Activated effector memory CD4-positive, alpha-beta T cell treated with anti-CD3 and anti-CD28 coated beads, Interleukin-2, amount 50 U/mL, for 16 hours (primary cell): Measurements from ENCODE around the gene PGA5.
"Not testable (repeated sequence)": the region's sequence is repeated elsewhere in the genome, so short reads cannot be mapped to it uniquely, and the experiment has no call there.

Source experiments
- DNase-seq: peaks from one replicate; pipeline ENCODE4 v3.0.0-alpha.2; 2020

PGA5 gene

GRCh38 chr11:61229458-61229857 lies 11.5 kb upstream of the PGA5 start:
- DNase-seq: not testable (repeated sequence)

GRCh38 chr11:61231033-61231432 lies 9.9 kb upstream of the PGA5 start:
- not testable (repeated sequence) for DNase-seq

- not testable (repeated sequence) for DNase-seq
These were observed 9.4 kb upstream of the PGA5 start for GRCh38 chr11:61231585-61231984.

DNA sequence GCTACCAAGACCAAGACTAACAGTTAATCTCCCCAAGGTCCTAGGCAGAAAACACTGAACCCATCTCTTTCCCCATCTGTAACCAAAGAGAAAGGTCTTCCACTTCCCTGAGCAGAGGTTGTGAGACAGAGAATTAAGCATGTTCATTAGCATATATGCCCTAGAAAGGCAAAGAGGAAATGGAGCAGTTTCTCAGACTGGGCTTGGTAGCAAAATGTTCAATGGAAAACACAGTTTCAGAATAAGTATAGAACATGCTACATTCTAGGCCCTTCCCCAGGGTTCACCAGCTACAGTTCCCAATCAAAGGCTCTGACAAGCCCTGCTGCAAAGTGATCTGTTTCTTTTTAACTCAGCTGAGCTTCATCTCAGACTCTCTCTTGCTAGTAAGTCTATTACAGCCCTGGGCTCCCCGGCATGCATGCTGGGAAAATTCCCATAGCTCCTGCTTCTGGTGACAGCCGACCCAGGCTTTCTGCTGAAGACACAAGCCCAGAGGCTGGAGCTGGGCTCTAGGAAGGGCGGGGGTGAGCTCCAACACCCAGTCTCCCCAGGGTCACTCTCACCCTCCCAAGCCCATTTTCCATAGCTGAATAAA lies 8.3 kb upstream of the PGA5 start:
- DNase-seq: not testable (repeated sequence)

DNA sequence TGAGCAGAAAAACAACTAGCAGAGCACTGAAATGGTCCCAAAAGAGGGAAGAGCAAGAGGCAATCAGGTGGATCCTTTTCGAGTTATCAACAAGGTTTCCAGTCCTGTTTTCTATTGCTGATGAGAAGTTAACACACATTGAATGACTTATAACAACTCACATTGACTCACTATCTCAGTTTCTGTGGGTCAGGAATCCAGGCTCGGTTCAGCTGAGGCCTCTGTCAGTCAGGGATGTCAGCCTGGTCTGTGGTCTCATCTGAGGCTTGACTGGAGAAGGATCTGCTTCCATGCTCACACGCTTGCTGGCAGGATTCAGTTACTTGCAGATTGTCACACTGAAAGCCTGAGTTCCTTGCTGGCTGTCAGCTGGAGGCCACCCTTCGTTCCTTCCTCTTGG lies 3.8 kb upstream of the PGA5 start:
- not testable (repeated sequence) for DNase-seq

DNA sequence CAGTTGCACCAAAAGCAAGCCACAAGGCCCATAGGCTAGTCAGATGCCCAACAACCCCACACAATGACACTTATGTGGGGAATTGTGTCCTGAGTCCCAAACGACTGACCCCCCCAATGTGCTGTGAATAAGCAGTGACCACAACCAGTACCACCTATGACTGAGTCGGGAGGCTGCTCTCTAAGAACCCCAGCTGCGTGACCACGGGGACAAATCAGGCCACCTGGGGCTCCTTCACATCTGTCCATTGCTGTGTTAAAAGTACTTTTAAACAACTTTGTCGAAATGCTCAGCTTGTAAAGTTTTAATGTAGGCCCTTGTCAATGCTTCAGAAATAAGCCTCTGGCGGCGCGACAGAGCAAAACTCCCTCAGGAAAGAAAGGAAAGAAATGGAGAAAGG lies 687 bp upstream of the PGA5 start:
- DNase-seq: not testable (repeated sequence)

DNA sequence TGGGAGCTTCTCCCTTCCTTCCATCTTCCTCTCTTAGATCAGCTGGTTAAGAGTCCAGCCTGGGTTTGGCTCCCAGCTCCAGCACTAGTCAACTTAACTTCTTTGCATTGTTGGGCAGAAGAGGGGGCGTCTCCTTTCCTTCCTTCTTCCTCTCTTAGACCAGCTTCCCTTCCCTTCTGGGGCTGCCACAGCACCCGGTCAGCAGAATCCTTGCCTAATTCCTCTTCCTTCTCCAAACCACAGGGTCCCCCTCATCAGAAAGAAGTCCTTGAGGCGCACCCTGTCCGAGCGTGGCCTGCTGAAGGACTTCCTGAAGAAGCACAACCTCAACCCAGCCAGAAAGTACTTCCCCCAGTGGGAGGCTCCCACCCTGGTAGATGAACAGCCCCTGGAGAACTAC lies 551 bp downstream of the PGA5 start:
- DNase-seq: not testable (repeated sequence)

GRCh38 chr11:61245284-61245964 lies 4.4 kb downstream of the PGA5 start:
- not testable (repeated sequence) for DNase-seq

DNA sequence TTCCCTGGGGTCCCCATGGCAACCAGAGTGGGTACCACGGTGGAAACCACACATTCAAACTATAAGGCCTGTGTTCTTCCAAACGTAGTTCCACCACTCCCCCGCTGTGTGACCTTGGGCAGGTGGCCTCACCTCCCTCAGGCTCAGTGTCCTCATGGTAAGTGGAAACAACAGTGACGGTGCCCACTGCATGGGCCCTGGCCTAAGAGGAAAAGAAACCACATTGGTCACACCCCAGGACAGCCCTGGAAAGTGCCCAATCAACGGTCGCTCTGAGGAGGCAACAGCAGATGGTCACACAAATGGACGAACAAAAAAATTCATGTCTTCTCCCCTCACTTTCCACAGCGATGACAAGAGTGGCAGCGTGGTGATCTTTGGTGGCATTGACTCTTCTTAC lies 7.1 kb downstream of the PGA5 start:
- DNase-seq: not testable (repeated sequence)

GRCh38 chr11:61249201-61249600 lies 8.2 kb downstream of the PGA5 start:
- not testable (repeated sequence) for DNase-seq

GRCh38 chr11:61250796-61251765 lies 10.1 kb downstream of the PGA5 start:
- DNase-seq: not testable (repeated sequence)

- DNase-seq: not testable (repeated sequence)
These were observed 11.4 kb downstream of the PGA5 start for GRCh38 chr11:61252332-61252731.

DNA sequence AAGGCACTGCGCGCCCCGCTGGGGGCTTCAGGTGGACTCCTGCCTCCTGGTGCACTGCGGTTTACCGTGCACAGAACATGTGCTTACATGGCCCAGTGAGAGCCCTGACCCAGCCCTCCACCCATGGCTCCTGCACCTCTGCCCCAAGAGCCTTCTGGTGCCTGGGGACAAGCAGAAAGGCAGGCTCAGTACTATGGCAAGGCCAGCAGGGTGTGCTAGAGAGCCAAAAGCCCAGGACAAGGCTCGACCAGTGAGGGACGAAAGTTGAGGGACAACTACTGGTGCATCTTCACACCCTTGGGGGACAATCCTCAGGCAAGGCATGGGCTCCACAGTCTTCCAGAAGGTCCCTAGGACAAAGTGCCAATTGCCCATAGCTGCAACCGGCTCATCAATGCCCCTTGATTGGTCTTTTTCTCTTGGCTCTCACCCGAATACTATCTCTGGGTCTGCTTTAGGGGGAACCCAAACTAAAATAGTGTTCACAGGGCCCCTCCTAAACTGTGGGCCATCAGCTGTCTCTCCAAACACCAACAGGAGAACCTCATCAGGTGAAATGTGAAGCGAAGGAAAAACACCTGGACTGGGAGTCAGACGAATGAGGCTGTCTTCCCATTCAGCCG lies 13.5 kb downstream of the PGA5 start:
- peak; percentile 82 for DNase-seq

GRCh38 chr11:61256710-61257482 lies 15.9 kb downstream of the PGA5 start:
- no peak for DNase-seq

- no peak for DNase-seq
These were observed 17.6 kb downstream of the PGA5 start for GRCh38 chr11:61258546-61258945.

GRCh38 chr11:61259363-61259762 lies 18.4 kb downstream of the PGA5 start:
- DNase-seq: no peak

DNA sequence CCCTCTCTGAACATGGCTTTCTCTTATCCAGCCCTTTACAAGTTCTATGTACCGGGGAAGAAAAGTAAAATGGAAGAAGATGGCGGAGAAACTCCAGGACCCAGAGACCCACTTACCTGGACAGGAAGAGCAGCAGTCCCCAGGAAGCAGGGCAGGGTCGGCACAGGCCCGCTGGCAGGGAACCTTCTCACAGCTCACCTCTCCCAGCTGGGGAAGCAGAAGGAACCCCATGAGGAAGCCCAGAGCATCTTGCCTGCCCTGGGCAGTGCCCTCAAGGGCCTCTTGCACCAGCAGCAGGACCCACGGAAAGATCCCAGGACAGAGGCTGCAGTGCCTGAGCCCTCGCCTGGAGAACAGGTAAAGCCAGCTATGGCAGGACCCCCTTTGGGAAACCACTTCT lies 23.4 kb downstream of the PGA5 start:
- no peak for DNase-seq

DNA sequence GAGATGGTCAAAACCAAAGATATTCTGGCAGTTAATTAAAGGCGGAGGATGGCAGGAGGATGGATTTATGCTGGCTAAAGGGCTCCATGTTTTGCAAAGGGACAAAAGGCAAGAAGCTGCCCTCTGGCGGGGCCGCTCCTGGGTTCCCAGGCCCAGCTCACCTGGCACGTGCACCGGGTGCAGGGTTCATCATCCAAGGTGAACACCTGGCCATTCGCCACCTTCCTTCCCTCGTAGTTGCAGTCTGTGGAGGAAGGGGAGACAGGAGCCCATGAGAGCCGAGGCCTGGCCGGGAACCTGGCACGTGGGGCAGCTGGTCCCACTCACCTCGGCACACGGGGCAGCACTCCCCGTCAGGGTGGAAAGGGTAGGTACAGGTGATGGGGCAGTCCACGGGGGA lies 23.8 kb downstream of the PGA5 start:
- DNase-seq: no peak

DNA sequence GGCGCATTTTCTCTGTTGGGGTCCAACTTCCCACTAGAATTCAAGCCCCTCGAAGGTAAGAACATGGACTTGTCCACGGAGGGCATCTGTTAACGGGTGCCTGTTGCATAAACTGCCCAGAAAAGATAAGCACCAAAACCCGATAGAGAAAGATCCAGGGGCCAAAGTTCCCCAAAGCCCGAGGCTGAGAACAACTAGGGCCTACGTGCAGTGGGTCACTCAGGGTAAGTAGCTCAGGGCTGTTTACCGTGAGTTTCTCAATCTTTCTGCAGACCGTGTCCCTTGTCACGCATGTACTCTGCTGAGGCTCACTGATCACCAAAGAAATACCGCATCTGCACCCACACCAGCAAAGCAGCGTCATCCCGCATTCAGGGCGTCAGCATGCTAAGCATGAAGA lies 24.4 kb downstream of the PGA5 start:
- DNase-seq: no peak

DNA sequence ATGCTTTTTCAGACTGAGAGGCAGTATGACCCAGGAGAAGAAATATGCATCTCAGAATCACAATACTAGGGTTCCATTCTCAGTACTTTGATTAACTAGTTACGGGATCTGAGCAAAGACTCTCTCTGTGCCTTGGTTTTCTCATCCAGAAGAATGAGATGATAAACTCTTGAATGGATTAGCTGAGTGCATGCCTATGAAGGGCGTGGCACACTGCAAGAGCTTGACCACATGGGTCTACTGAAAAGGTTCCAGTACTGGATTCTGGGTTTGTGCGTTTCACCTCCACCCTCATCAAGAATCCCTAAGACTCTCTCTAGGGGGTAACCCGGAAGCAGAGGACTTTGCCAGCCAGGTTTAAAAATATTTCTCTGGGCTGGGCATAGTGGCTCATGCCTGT lies 25.6 kb downstream of the PGA5 start:
- DNase-seq: no peak

GRCh38 chr11:61267437-61267841 lies 26.5 kb downstream of the PGA5 start:
- DNase-seq: no peak

- DNase-seq: no peak
These were observed 27.7 kb downstream of the PGA5 start for GRCh38 chr11:61268588-61269250.
